Measurements from ENCODE around the gene GP1BA.
"Not testable (repeated sequence)": the region's sequence is repeated elsewhere in the genome, so short reads cannot be mapped to it uniquely, and the experiment has no call there.

GP1BA gene

DNA sequence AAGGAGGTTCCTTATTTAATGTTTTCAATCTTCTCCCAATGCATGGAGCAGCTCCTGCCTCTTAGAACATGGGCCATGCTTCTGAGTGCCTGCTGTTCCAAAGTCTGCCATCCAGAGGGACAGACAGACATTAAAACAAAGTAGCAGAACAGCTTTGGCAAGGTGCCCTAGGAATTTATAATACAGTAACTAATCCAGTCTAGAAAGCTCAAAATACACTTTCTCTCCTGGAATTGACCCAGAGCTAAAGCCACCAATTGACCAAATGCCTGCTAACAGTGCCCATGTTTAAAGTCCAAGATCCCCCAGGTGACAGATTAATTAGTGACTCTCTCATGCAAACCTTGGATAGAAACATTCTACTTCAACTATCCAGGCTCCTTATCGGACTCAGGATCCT is 18.1 kb upstream of the GP1BA start:
- TF ChIP-seq, protein P1, sequence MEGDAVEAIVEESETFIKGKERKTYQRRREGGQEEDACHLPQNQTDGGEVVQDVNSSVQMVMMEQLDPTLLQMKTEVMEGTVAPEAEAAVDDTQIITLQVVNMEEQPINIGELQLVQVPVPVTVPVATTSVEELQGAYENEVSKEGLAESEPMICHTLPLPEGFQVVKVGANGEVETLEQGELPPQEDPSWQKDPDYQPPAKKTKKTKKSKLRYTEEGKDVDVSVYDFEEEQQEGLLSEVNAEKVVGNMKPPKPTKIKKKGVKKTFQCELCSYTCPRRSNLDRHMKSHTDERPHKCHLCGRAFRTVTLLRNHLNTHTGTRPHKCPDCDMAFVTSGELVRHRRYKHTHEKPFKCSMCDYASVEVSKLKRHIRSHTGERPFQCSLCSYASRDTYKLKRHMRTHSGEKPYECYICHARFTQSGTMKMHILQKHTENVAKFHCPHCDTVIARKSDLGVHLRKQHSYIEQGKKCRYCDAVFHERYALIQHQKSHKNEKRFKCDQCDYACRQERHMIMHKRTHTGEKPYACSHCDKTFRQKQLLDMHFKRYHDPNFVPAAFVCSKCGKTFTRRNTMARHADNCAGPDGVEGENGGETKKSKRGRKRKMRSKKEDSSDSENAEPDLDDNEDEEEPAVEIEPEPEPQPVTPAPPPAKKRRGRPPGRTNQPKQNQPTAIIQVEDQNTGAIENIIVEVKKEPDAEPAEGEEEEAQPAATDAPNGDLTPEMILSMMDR (IDR thresholded peaks at IDR 0.05; ENCODE audit: low read depth, low read length, missing control alignments): no peak
- DNase-seq (ENCODE audit: low read depth): no peak
- in situ Hi-C loops (cut with HindIII; ENCODE audit: low sequenced_read_pairs): no loop called here
- no peak overlapping the region for H3K4me3 ChIP-seq (ENCODE audit: low read depth, low read length)

GRCh38 chr17:4914551-4914950 is 17.5 kb upstream of the GP1BA start:
- DNase-seq (ENCODE audit: low read depth); H3K4me3 ChIP-seq (ENCODE audit: low read depth, low read length); in situ Hi-C loops (cut with HindIII; ENCODE audit: low sequenced_read_pairs): not testable (repeated sequence)

DNA sequence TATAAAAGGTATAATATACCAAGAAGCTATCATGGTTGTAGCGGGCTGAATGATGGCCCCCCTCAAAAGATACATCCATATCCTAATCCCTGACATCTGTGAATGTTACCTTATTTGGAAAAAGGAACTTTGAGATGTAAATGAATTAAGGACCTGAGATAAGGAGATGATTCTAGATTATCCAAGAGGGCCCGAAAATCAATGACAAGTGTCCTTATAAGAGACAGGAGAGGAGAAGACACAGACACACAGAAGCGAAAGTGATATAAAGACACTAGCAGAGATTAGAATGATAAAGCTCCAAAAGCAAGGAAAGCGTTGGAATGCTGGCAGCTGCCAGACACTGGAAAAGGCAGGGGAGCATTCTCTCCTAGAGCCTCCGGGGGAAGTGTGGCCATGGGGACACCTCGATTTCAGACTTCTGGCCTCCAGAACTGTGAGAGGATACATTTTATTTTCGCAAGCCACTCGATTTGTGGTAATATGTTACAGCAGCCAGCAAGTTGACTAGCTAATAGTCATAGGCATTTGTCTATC is 12.5 kb upstream of the GP1BA start:
- TF ChIP-seq, protein P1 (IDR thresholded peaks at IDR 0.05; ENCODE audit: low read depth, low read length, missing control alignments): no peak
- DNase-seq (ENCODE audit: low read depth): no peak
- in situ Hi-C loops (cut with HindIII; ENCODE audit: low sequenced_read_pairs): no loop called here
- H3K4me3 ChIP-seq (ENCODE audit: low read depth, low read length): no peak overlapping the region

GRCh38 chr17:4920351-4921048 is 11.6 kb upstream of the GP1BA start:
- TF ChIP-seq, protein P1 (IDR thresholded peaks at IDR 0.05; ENCODE audit: low read depth, low read length, missing control alignments): no peak
- no peak overlapping the region for H3K4me3 ChIP-seq (ENCODE audit: low read depth, low read length)
- no peak for DNase-seq (ENCODE audit: low read depth)
- in situ Hi-C loops (cut with HindIII; ENCODE audit: low sequenced_read_pairs): no loop called here

GRCh38 chr17:4921320-4921719 is 10.8 kb upstream of the GP1BA start:
- no peak for DNase-seq (ENCODE audit: low read depth)
- TF ChIP-seq, protein P1 (IDR thresholded peaks at IDR 0.05; ENCODE audit: low read depth, low read length, missing control alignments): no peak
- in situ Hi-C loops (cut with HindIII; ENCODE audit: low sequenced_read_pairs): no loop called here
- H3K4me3 ChIP-seq (ENCODE audit: low read depth, low read length): no peak overlapping the region

- in situ Hi-C loops (cut with HindIII; ENCODE audit: low sequenced_read_pairs); H3K4me3 ChIP-seq (ENCODE audit: low read depth, low read length); DNase-seq (ENCODE audit: low read depth): not testable (repeated sequence)
Observed at GRCh38 chr17:4926577-4927335, 5.3 kb upstream of the GP1BA start.

DNA sequence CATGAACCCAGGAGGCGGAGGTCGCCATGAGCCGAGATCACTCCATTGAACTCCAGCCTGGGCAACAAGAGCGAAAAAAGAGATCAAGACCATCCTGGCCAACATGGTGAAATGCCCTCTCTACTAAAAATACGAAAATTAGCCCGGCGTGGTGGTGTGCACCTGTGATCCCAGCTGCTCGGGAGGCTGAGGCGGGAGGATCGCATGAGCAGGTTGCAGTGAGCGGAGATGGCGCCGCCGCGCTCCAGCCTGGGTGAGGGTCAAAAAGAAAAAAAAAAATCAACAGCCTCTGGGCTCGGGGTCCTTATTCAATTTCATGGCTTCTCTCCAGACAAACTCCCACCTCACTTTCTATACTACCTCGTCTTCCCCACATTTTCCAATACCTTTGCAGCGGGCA is 3.2 kb upstream of the GP1BA start:
- in situ Hi-C loops (cut with HindIII; ENCODE audit: low sequenced_read_pairs): no loop called here
- TF ChIP-seq, protein P1 (IDR thresholded peaks at IDR 0.05; ENCODE audit: low read depth, low read length, missing control alignments): no peak
- no peak for DNase-seq (ENCODE audit: low read depth)
- no peak overlapping the region for H3K4me3 ChIP-seq (ENCODE audit: low read depth, low read length)
